GM12864 (cell line): ENCODE measurements around the gene KIF16B.

Experiments used
- DNase-seq: peaks from one replicate; pipeline ENCODE4 v3.0.0-alpha.2; 2011; ENCODE audit warnings: low read depth
- H3K4me3 ChIP-seq: 2 replicates; pipeline ENCODE4 v1.5.1; 2011; ENCODE audit warnings: mild to moderate bottlenecking, low read depth, low read length, control low read depth
- CTCF ChIP-seq: IDR thresholded peaks from 2 replicates; pipeline ENCODE4 v1.5.1; 2011; ENCODE audit warnings: low read depth, mild to moderate bottlenecking, moderate library complexity, low read length, control low read depth, inconsistent platforms; ENCODE audit errors: missing control alignments

The KIF16B gene

GRCh38 chr20:16272780-16273360, 300.4 kb downstream of the KIF16B start:
- TF ChIP-seq CTCF: no peak
- H3K4me3 ChIP-seq: no peak overlapping the region

GRCh38 chr20:16271450-16271849, 301.8 kb downstream of the KIF16B start:
- no peak overlapping the region for H3K4me3 ChIP-seq
- DNase-seq: no peak
- no peak for TF ChIP-seq CTCF

More at GRCh38 chr20:16272780-16273360, 300.4 kb downstream of the KIF16B start:
- DNase-seq: no peak

- no peak overlapping the region for H3K4me3 ChIP-seq
- DNase-seq: no peak
- no peak for TF ChIP-seq CTCF
Observed at GRCh38 chr20:16270989-16271388, 302.3 kb downstream of the KIF16B start.

- TF ChIP-seq CTCF: no peak
- no peak overlapping the region for H3K4me3 ChIP-seq
- no peak for DNase-seq
Observed at GRCh38 chr20:16270314-16270931, 302.8 kb downstream of the KIF16B start.

DNA sequence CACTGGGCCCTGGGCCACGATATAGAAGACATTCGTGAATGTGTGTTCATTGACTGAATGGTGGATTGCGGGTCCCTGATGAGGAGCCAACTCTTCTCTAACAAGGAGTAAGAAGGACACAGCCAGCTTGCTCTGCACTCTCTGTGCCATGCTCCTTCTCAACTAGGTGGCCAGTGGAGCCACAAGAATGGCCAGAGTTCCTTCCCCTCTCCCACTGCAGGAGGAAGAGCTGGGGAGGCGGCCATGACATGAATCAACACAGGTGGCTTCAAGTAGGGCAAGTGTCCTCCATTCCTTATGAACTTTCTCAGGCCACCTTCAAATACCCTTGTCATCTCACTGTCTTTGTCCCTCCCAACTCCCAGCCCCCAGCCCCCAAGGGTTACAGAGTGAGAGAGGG, 305.7 kb downstream of the KIF16B start:
- TF ChIP-seq CTCF: no peak

DNA sequence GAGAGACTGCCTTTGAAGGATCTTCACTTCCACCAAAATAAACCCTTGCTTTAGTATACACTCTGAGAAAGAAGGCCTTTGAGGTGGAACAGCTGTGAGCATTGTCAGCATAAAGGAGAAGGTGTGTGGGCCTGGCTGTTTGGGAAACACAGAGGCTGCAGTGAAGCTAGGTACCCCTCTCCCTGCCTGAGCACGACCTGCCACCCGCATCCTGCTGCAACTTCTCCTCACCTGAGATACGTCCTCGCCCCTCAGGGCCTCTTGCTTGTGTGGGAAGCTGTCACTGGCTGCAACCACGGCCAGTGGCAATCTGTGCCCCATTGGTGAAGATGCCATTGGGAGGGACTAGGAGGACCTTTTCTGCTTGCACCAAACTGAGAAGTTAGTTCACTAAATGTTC, 307.9 kb downstream of the KIF16B start:
- TF ChIP-seq CTCF: no peak
- no peak overlapping the region for H3K4me3 ChIP-seq
- DNase-seq: no peak

More for the DNA sequence above, 305.7 kb downstream of the KIF16B start:
- no peak for DNase-seq
- no peak overlapping the region for H3K4me3 ChIP-seq

DNA sequence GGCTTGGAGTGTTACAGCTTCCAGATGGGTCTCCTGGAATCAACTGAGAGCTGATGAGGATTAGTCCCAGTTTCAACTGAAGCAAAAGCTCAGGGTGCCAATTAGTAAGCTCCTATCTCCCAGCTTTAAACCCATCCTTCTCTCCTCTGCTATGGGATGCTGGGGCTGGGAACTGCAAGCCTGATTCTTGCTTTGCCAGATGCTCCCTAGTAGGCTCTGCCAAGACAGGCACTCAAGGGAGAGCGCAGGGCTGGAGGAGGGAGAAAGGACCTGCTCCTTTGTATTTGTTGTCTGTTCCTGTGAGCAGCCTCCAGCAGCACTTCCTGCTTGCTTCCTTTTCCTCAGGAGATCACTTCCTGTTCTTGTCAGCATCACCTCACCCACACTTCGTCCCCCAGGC, 309.7 kb downstream of the KIF16B start:
- DNase-seq: no peak
- no peak for TF ChIP-seq CTCF
- H3K4me3 ChIP-seq: no peak overlapping the region
